ENCODE measurements around the gene NUDT19. TPM values are rescaled to one million over a fixed set of nuclear protein-coding genes. Genes with fewer than 3 reads are reported as not detected.

NUDT19 gene
- total and polyA plus RNA-seq, 2 experiments from 2014 or later, result 2.4 to 3.9 TPM

GRCh38 chr19:32680986-32681385, 10.6 kb upstream of the NUDT19 start:
- peaks cover 32% of the 10 kb centered on the region for H3K27me3 ChIP-seq (ENCODE audit: insufficient read depth)
- Mint-ChIP-seq H3K27me3 (ENCODE audit: insufficient read depth, low read depth, poor library complexity) (peaks cover 23% of the 10 kb centered on the region), H3K4me1 (peaks cover 10% of the 10 kb centered on the region), H3K36me3 (ENCODE audit: low read depth) (no peaks in the 10 kb centered on the region), H3K27ac (no peak overlapping the region), H3K9me3 (no peaks in the 10 kb centered on the region), H3K4me3 (no peak overlapping the region)
- no peaks in the 10 kb centered on the region for H3K36me3 ChIP-seq (ENCODE audit: insufficient read depth)
- 0 out of 2 replicates have a peak, but pooled peaks cover 5% of the 10 kb centered on the region for H3F3A ChIP-seq (replicated peaks; ENCODE audit: low read depth)
- no peaks in the 10 kb centered on the region for H3K9me2 ChIP-seq (ENCODE audit: insufficient read depth)
- no peak overlapping the region for H3K4me3 ChIP-seq
- H3K4me1 ChIP-seq (ENCODE audit: insufficient read depth), result peaks cover 7% of the 10 kb centered on the region; the same call in 1 of the 2 replicates
- peaks cover 5% of the 10 kb centered on the region; the same call in 1 of the 2 replicates for H4K20me1 ChIP-seq (replicated peaks; ENCODE audit: insufficient read depth)
- no peak for ATAC-seq
- no peak overlapping the region for H3K4me2 ChIP-seq
- no peak overlapping the region for H3K27ac ChIP-seq (ENCODE audit: low read depth)
- no peak overlapping the region for H2AFZ ChIP-seq
- no peak for DNase-seq (ENCODE audit: low spot score)
- no peaks in the 10 kb centered on the region for H3K79me2 ChIP-seq (replicated peaks; ENCODE audit: insufficient read depth)
- TF ChIP-seq ZNF114 (CRISPR knock-in tag; IDR thresholded peaks at IDR 0.05) (no peak), STAT1 (IDR thresholded peaks at IDR 0.05; ENCODE audit: unreplicated experiment) (no peak), JUNB (IDR thresholded peaks at IDR 0.05; ENCODE audit: unreplicated experiment) (no peak), CREB1 (CRISPR knock-in tag; IDR thresholded peaks at IDR 0.05; ENCODE audit: low read depth) (no peak), REST (IDR thresholded peaks at IDR 0.05; ENCODE audit: unreplicated experiment) (no peak), NANOG (IDR thresholded peaks at IDR 0.05; ENCODE audit: borderline replicate concordance) (no peak), ETS1 (IDR thresholded peaks at IDR 0.05) (no peak), ZNF462 (CRISPR knock-in tag; IDR thresholded peaks at IDR 0.05) (no peak), CTCF (conservative IDR thresholded peaks at IDR 0.05; ENCODE audit: low read depth in 2 of 2) (no peak), EZH2 (IDR thresholded peaks at IDR 0.05; ENCODE audit: low read depth, unreplicated experiment) (no peak), POLR2AphosphoS5 (IDR thresholded peaks at IDR 0.05; ENCODE audit: low read depth) (no peak), ZNF331 (CRISPR knock-in tag; IDR thresholded peaks at IDR 0.05; ENCODE audit: low read depth) (no peak), EZH2phosphoT487 (IDR thresholded peaks at IDR 0.05; ENCODE audit: unreplicated experiment) (no peak)

All from GM23338 (cell line).